Chondrocyte (in vitro differentiated cells): ENCODE measurements around the gene MPHOSPH8. TPM values are rescaled to one million over a fixed set of nuclear protein-coding genes. Genes with fewer than 3 reads are reported as not detected.
A peak's percentile ranks its signal among the peaks of the same experiment; 100 is the strongest.
"Not testable (repeated sequence)": the region's sequence is repeated elsewhere in the genome, so short reads cannot be mapped to it uniquely, and the experiment has no call there.

Experiments
- DNase-seq: peaks from one replicate; pipeline ENCODE4 v3.0.0; 2021; ENCODE audit warnings: mixed read lengths, low spot score
- H3K27ac Mint-ChIP-seq: one replicate; pipeline ENCODE4 v1.8.0; 2021; ENCODE audit warnings: mild to moderate bottlenecking, moderate library complexity, mixed read lengths; ENCODE audit not compliant: unreplicated experiment
- H3K27me3 Mint-ChIP-seq: 2 replicates; pipeline ENCODE4 v1.8.0; 2021; ENCODE audit warnings: low read depth, mixed read lengths
- H3K36me3 Mint-ChIP-seq: 2 replicates; pipeline ENCODE4 v1.8.0; 2021; ENCODE audit warnings: low read depth, mixed read lengths
- H3K4me1 Mint-ChIP-seq: 2 replicates; pipeline ENCODE4 v1.8.0; 2021; ENCODE audit warnings: low read depth, mild to moderate bottlenecking, mixed read lengths
- H3K4me3 Mint-ChIP-seq: one replicate; pipeline ENCODE4 v1.8.0; 2021; ENCODE audit warnings: mild to moderate bottlenecking, moderate library complexity, mixed read lengths; ENCODE audit not compliant: unreplicated experiment
- H3K9me3 Mint-ChIP-seq: 2 replicates; pipeline ENCODE4 v1.8.0; 2021; ENCODE audit warnings: low read depth, mixed read lengths
- total RNA-seq: library from RNA; stranded (reverse); gene quantifications from 3 replicates; pipeline ENCODE4 v1.2.1, GENCODE V29; 2021
- TF ChIP-seq, protein P1 (sequence below): fragments of 200-600 bp; sonication (generic); IDR thresholded peaks from 2 replicates; pipeline ENCODE4 v1.5.0; 2021; ENCODE audit warnings: antibody characterized with exemption, mild to moderate bottlenecking, moderate library complexity

MPHOSPH8 gene
- total RNA-seq, 1 donor from 2014 or later, result 24.7 TPM

DNA sequence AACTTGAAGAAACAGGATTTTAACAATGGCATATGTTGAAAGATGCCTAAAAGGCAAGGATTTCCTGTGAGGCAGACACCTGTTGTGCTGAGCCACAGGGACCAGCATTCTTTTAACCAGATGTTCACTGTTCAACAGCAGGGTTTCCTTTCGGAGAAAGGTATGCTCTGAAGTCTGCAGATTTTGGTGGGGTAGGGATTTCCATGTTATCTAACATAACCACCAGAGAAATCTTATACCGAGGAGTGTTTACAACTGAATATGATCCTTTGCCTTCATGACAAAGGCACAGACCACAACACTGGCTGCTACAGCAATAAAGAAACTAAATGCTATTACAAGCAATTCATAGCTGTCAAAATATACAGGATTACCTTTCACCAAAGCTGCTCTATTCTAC is 48.1 kb downstream of the MPHOSPH8 start:
- H3K4me3 Mint-ChIP-seq, result no peak overlapping the region
- peaks cover 3% of the 10 kb centered on the region for H3K36me3 Mint-ChIP-seq
- H3K4me1 Mint-ChIP-seq, result peaks cover 38% of the 10 kb centered on the region
- DNase-seq, result no peak
- H3K9me3 Mint-ChIP-seq, result no peaks in the 10 kb centered on the region
- TF ChIP-seq, protein P1, sequence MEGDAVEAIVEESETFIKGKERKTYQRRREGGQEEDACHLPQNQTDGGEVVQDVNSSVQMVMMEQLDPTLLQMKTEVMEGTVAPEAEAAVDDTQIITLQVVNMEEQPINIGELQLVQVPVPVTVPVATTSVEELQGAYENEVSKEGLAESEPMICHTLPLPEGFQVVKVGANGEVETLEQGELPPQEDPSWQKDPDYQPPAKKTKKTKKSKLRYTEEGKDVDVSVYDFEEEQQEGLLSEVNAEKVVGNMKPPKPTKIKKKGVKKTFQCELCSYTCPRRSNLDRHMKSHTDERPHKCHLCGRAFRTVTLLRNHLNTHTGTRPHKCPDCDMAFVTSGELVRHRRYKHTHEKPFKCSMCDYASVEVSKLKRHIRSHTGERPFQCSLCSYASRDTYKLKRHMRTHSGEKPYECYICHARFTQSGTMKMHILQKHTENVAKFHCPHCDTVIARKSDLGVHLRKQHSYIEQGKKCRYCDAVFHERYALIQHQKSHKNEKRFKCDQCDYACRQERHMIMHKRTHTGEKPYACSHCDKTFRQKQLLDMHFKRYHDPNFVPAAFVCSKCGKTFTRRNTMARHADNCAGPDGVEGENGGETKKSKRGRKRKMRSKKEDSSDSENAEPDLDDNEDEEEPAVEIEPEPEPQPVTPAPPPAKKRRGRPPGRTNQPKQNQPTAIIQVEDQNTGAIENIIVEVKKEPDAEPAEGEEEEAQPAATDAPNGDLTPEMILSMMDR, result no peak
- no peaks in the 10 kb centered on the region for H3K27me3 Mint-ChIP-seq
- no peak overlapping the region for H3K27ac Mint-ChIP-seq

DNA sequence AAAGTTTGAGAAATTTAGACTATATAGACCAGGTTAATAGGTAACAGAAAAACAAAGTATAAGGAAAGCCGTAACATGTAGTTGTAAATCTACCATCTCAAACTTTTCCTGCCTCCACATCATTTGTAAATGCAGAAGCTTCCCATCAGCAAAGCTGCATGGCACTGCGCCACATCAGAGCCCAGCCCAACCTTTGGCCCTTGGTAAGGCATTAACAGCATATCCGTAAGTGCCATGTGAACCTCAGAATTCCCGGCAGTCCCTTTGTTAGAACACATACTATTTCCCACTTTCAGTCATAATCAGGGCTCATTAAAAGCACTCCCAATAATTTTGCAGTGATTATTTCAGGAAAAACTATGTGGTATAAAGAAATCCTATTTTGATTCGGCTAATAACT is 51.6 kb downstream of the MPHOSPH8 start:
- no peak overlapping the region for H3K27ac Mint-ChIP-seq
- no peaks in the 10 kb centered on the region for H3K9me3 Mint-ChIP-seq
- H3K27me3 Mint-ChIP-seq, result no peaks in the 10 kb centered on the region
- no peaks in the 10 kb centered on the region for H3K36me3 Mint-ChIP-seq
- TF ChIP-seq, protein P1, result no peak
- H3K4me1 Mint-ChIP-seq, result peaks cover 33% of the 10 kb centered on the region
- no peak for DNase-seq
- H3K4me3 Mint-ChIP-seq, result no peak overlapping the region

DNA sequence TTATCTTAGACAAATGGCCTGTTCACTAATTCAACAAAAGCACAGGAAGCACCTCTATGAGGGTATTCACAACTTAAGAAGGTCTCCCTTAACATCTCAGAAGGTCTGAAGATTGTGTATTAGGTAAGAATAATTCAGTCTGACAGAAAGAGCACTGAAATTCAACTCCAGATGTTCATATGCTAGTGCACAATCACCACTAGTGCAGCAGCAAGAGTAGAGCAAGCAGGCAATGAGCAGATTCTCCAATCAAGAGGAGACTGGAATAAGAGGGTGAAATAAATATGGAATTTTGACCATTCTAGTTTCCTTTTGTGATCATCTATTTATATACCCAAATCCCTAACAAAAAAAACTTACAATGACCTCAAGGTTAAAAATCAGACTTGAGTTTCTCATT is 52.0 kb downstream of the MPHOSPH8 start:
- TF ChIP-seq, protein P1, result no peak
- H3K27ac Mint-ChIP-seq, result no peak overlapping the region
- no peak overlapping the region for H3K4me3 Mint-ChIP-seq
- no peaks in the 10 kb centered on the region for H3K36me3 Mint-ChIP-seq
- H3K4me1 Mint-ChIP-seq, result peaks cover 32% of the 10 kb centered on the region
- DNase-seq, result no peak
- H3K9me3 Mint-ChIP-seq, result no peaks in the 10 kb centered on the region
- H3K27me3 Mint-ChIP-seq, result no peaks in the 10 kb centered on the region

DNA sequence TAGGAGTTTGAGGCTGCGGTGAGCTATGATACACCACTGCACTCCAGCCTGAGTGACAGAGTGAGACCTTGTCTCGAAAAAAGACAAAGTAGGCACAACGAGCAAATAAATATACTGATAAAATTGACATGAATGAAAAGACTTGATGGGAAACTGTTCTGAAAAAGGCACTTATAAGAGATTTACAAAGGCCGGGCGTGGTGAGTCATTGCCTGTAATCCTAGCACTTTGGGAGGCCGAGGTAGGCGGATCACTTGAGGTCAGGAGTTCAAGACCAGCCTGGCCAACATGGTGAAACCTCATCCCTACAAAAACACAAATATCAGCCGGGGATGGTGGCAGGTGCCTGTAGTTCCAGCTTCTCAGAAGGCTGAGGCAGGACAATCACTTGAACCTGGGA is 58.0 kb downstream of the MPHOSPH8 start:
- not testable (repeated sequence) for DNase-seq, H3K27ac Mint-ChIP-seq, H3K27me3 Mint-ChIP-seq, H3K36me3 Mint-ChIP-seq, H3K4me3 Mint-ChIP-seq, H3K9me3 Mint-ChIP-seq
- H3K4me1 Mint-ChIP-seq, result peaks cover 20% of the 10 kb centered on the region

DNA sequence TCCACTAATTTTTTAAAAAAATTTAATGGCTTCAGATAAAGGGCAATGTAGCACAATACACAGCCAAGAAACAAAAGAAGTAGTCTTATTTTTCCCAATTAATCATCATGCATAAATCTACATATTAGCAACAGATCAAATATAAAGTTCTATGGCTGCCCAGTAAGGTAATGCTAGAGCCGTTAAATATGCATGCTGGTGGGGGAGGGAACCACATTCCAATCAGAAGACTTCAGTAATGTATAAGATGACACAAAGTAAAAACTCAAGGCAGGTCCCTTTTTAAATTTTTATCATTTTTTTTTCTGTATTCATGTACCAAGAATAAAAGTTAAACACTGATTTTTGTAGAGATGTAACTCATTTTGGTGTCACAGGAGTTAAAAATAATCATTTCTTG is 62.0 kb downstream of the MPHOSPH8 start:
- Mint-ChIP-seq H3K4me3 (no peak overlapping the region), H3K4me1 (peaks cover 32% of the 10 kb centered on the region), H3K27ac (no peak overlapping the region), H3K27me3 (no peaks in the 10 kb centered on the region), H3K36me3 (peaks cover 9% of the 10 kb centered on the region), H3K9me3 (no peaks in the 10 kb centered on the region)
- TF ChIP-seq, protein P1, result no peak
- DNase-seq, result no peak

DNA sequence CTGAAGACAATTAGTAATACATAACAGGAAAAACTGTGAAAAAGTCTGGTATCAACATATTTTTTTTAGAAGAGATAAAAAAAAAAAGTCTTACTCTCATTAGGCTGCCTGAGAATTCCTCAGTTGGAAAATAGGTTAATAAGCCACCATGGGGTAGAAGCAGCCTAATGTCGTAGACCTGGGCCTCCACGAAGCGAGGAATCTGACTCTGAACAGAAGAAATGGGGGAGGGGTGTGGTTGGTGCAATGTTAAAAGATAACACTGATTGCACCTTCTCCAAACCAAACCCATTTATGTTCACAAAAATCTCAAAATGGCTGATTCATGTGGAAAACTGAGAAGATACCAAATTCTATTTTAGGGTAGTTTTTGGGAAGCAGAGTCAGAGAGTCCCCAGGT is 62.4 kb downstream of the MPHOSPH8 start:
- TF ChIP-seq, protein P1, result no peak
- no peaks in the 10 kb centered on the region for H3K9me3 Mint-ChIP-seq
- no peaks in the 10 kb centered on the region for H3K27me3 Mint-ChIP-seq
- DNase-seq, result no peak
- no peak overlapping the region for H3K4me3 Mint-ChIP-seq
- no peak overlapping the region for H3K27ac Mint-ChIP-seq
- H3K36me3 Mint-ChIP-seq, result peaks cover 9% of the 10 kb centered on the region
- peaks cover 32% of the 10 kb centered on the region for H3K4me1 Mint-ChIP-seq

DNA sequence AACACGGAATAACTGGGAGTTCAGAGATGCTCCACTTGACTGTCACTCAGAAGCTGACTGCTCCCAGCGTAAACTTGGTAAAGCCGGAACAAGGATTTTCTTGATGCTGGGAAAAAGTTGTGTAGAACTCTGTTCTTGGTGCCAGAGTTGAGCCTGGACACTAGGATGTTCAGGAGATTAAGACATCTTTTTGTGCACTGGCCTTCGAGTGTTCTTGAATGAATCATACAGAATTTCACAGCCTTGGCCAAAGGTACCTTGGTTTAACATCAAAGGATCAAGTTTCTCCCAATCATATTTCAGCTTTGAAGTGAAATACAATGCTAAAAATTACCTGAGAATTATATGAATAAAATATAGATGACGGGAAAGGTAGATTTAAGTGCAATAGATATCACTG is 67.5 kb downstream of the MPHOSPH8 start:
- H3K27ac Mint-ChIP-seq, H3K36me3 Mint-ChIP-seq, H3K9me3 Mint-ChIP-seq, DNase-seq, H3K27me3 Mint-ChIP-seq, H3K4me3 Mint-ChIP-seq: not testable (repeated sequence)
- H3K4me1 Mint-ChIP-seq, result peaks cover 24% of the 10 kb centered on the region

DNA sequence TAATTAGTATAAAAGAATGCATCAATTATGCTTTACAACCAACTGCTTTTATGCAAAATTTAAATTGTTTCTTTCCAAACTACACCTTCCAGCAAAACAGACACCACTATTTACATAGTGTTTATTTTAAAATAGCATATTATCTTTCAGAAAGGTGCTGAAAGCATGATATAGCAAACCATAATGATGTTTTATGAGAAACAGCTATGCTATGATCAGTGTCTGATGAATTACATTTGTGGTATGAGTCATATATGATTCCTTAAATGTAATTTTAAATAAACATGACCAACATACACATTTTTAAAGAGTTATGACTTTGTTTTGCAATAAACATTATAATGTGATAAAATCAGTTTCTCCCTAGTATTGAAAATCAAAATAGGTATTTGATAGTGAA is 68.2 kb downstream of the MPHOSPH8 start:
- Mint-ChIP-seq H3K27ac (peak overlapping the region; percentile 78), H3K4me1 (peaks cover 21% of the 10 kb centered on the region)
- H3K4me3 Mint-ChIP-seq, H3K36me3 Mint-ChIP-seq, H3K9me3 Mint-ChIP-seq, H3K27me3 Mint-ChIP-seq, DNase-seq: not testable (repeated sequence)

DNA sequence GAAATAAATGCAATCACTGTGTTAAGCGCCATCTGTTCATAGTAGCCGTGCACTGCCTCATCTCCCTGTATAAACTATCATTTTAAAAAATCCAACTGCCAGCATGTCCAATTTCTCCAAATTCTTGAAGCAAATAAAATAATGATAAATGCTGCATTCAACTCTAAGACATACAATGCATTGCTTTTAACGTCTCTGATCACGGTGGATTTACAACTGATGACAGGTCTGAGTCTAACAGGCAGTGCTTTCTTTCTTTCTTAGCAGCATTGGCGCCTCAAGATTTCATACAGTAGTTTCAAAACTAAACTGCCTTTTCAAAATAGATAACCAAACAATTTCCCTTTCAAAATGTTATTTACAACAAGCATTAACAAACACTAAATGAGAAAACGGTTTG is 70.8 kb downstream of the MPHOSPH8 start:
- not testable (repeated sequence) for H3K27me3 Mint-ChIP-seq, H3K9me3 Mint-ChIP-seq, H3K27ac Mint-ChIP-seq, H3K4me3 Mint-ChIP-seq, DNase-seq, H3K36me3 Mint-ChIP-seq
- peaks cover 18% of the 10 kb centered on the region for H3K4me1 Mint-ChIP-seq
